GM12878 (cell line): ENCODE measurements around the gene NSDHL. TPM values are rescaled to one million over a fixed set of nuclear protein-coding genes. Genes with fewer than 3 reads are reported as not detected.

Experiments used
- ATAC-seq: fragments of 200-7000 bp; cut with Tn5 transposase; 3 replicates; pipeline ENCODE4 v1.9.1; 2020; ENCODE audit warnings: mild to moderate bottlenecking, moderate library complexity
- BruUV-seq: library from RNA; stranded (reverse); fragments of 400-500 nt; replicated peaks from 2 replicates; lab custom pipeline; 2021; lab: Mats Ljungman, UMichigan
- CTCF ChIA-PET: fragments of 300-600 bp; sonication (Branson Sonifier 250); formaldehyde crosslinking; extraction: SDS; loops from one replicate; lab custom pipeline; 2021; ENCODE audit warnings: inconsistent platforms; lab: Yijun Ruan, JAX
- POLR2A ChIA-PET: fragments of 350-600 bp; formaldehyde crosslinking; extraction: SDS; loops from one replicate; lab custom pipeline; 2021; ENCODE audit warnings: inconsistent platforms; lab: Charles Lee
- RAD21 ChIA-PET: fragments of 300-600 bp; sonication (Branson Sonifier 250); formaldehyde crosslinking; loops from one replicate; lab custom pipeline; 2023; ENCODE audit warnings: antibody characterized with exemption; ENCODE audit not compliant: unreplicated experiment; lab: Charles Lee
- SMC1A ChIA-PET: fragments of 300-600 bp; sonication (Branson Sonifier 250); formaldehyde crosslinking; loops from one replicate; lab custom pipeline; 2023; ENCODE audit not compliant: unreplicated experiment, uncharacterized antibody; lab: Charles Lee
- DNase-seq: peaks from one replicate; pipeline ENCODE4 v3.0.0-alpha.2; 2011; ENCODE audit warnings: low read depth, low spot score
- FAIRE-seq: peaks from 3 replicates; lab custom pipeline; 2011; peaks lifted over from hg19 to GRCh38; lab: Jason Lieb, UNC
- H2AFZ ChIP-seq: 2 replicates; pipeline ENCODE4 v1.6.0; 2011; ENCODE audit warnings: low read depth, low read length, control low read depth; ENCODE audit not compliant: control insufficient read depth
- H3K27ac ChIP-seq: 2 replicates; pipeline ENCODE4 v1.5.1; 2011; ENCODE audit warnings: control low read depth; ENCODE audit not compliant: control insufficient read depth, insufficient read depth
- H3K27me3 ChIP-seq, 2 experiments: replicated peaks in 1 of 2; 2 replicates each; pipeline versions ENCODE4 v1.6.0 to v1.6.1; 2011; ENCODE audit warnings: low read length in 1 of 2; ENCODE audit not compliant: control insufficient read depth in 2 of 2, insufficient read depth in 2 of 2
- H3K36me3 ChIP-seq, 2 experiments: 2 replicates each; pipeline ENCODE4 v1.5.1; 2011; ENCODE audit warnings: low read length in 1 of 2; ENCODE audit not compliant: control insufficient read depth in 2 of 2, insufficient read depth in 2 of 2
- H3K4me1 ChIP-seq: 2 replicates; pipeline ENCODE4 v1.6.1; 2011; ENCODE audit warnings: mild to moderate bottlenecking, low read length, moderate library complexity, mixed read lengths; ENCODE audit not compliant: control insufficient read depth, insufficient read depth
- H3K4me2 ChIP-seq: 2 replicates; pipeline ENCODE4 v1.6.0; 2011; ENCODE audit warnings: control low read depth; ENCODE audit not compliant: control insufficient read depth, insufficient read depth
- H3K4me3 ChIP-seq: fragments of 200-600 bp; sonication (generic); 2 replicates; pipeline ENCODE4 v1.5.1; 2016
- H3K79me2 ChIP-seq: 2 replicates; pipeline ENCODE4 v1.6.0; 2011; ENCODE audit warnings: low read length; ENCODE audit not compliant: control insufficient read depth, insufficient read depth
- H3K9ac ChIP-seq: 2 replicates; pipeline ENCODE4 v1.8.0; 2011; ENCODE audit warnings: low read length, control low read depth, mixed read lengths; ENCODE audit not compliant: control insufficient read depth, insufficient read depth
- H3K9me3 ChIP-seq: replicated peaks from 3 replicates; pipeline ENCODE4 v1.5.1; 2011; ENCODE audit warnings: mild to moderate bottlenecking, low read length; ENCODE audit not compliant: control insufficient read depth, insufficient read depth
- H4K20me1 ChIP-seq: 2 replicates; pipeline ENCODE4 v1.6.0; 2011; ENCODE audit not compliant: control insufficient read depth, insufficient read depth
- CEBPB ChIP-seq, 2 experiments: fragments of 150-350 bp in 1 of 2; IDR thresholded peaks; 2 replicates each; pipeline ENCODE4 v1.6.1; 2012 to 2014; ENCODE audit warnings: low read depth in 2 of 2, low read length in 2 of 2, borderline replicate concordance in 1 of 2, inconsistent platforms in 1 of 2
- EGR1 ChIP-seq, 2 experiments: IDR thresholded peaks; 1 replicate in 1 of 2; 2 replicates in 1 of 2; pipeline ENCODE4 v1.6.1; 2011 to 2012; ENCODE audit warnings: low read depth in 2 of 2, low read length in 2 of 2, borderline replicate concordance in 1 of 2, mild to moderate bottlenecking in 1 of 2, moderate library complexity in 1 of 2
- ESRRA ChIP-seq: IDR thresholded peaks from 2 replicates; pipeline ENCODE4 v1.6.1; 2012; ENCODE audit warnings: mild to moderate bottlenecking, low read length, improper control_type of control experiment
- EZH2 ChIP-seq: IDR thresholded peaks from 2 replicates; pipeline ENCODE4 v1.6.1; 2012; ENCODE audit warnings: low read depth, mild to moderate bottlenecking, control low read depth, inconsistent platforms, low read length, borderline replicate concordance; ENCODE audit not compliant: control insufficient read depth
- IKZF1 ChIP-seq: fragments of 450-650 bp; conservative IDR thresholded peaks from 2 replicates; pipeline ENCODE4 v1.6.1; 2017; ENCODE audit warnings: antibody characterized with exemption, mild to moderate bottlenecking
- IRF4 ChIP-seq: IDR thresholded peaks from 2 replicates; pipeline ENCODE4 v1.6.1; 2011; ENCODE audit warnings: low read depth, low read length
- NFIC ChIP-seq: IDR thresholded peaks from 2 replicates; pipeline ENCODE4 v1.6.1; 2012; ENCODE audit warnings: low read depth, mild to moderate bottlenecking, inconsistent platforms, low read length, moderate library complexity
- NFYA ChIP-seq: IDR thresholded peaks from 2 replicates; pipeline ENCODE4 v1.6.1; 2011; ENCODE audit warnings: low read depth, mild to moderate bottlenecking, low read length, improper control_type of control experiment, borderline replicate concordance
- POLR2A ChIP-seq: IDR thresholded peaks from 2 replicates; pipeline ENCODE4 v1.6.1; 2011; ENCODE audit warnings: low read depth, mild to moderate bottlenecking, low read length
- RCOR1 ChIP-seq: conservative IDR thresholded peaks from 2 replicates; pipeline ENCODE4 v1.6.1; 2012; ENCODE audit warnings: low read depth, low read length, improper control_type of control experiment
- RUNX3 ChIP-seq: IDR thresholded peaks from 2 replicates; pipeline ENCODE4 v1.6.1; 2012; ENCODE audit warnings: low read length, inconsistent platforms
- SMARCA5 ChIP-seq: fragments of 450-650 bp; IDR thresholded peaks from 2 replicates; pipeline ENCODE4 v1.6.1; 2017; ENCODE audit warnings: mild to moderate bottlenecking
- WGBS: methylation state at CpG from one replicate; pipeline ENCODE4 v1.1.6; 2016; ENCODE audit warnings: low lambda C conversion rate; ENCODE audit not compliant: insufficient replicate concordance, insufficient coverage; ENCODE audit errors: missing lambda C conversion rate; 5-methylcytosine and 5-hydroxymethylcytosine counted together
- in situ Hi-C: fragments of 300-500 bp; cut with MboI; formaldehyde crosslinking; loops from 9 replicates; pipeline ENCODE4 v1.14.3; 2018; ENCODE audit warnings: mixed read lengths
- intact Hi-C: fragments of 100-400 bp; cut with micrococcal nuclease; formaldehyde crosslinking; loops from one replicate; pipeline ENCODE4 v1.14.2; 2022; ENCODE audit not compliant: unreplicated experiment
- polyA plus RNA-seq, 11 experiments: library from polyadenylated mRNA; depleted of rRNA in 4 of 11; unstranded in 6 of 11; stranded (reverse) in 5 of 11; fragments of >200 nt; fragmentation: Nextera tagmentation in 4 of 11; fragmentation: Illumina TruSeq in 1 of 11; extraction: Ambion mirVana in 4 of 11; extraction: Trizol in 1 of 11; gene quantifications; 1 replicate in 1 of 11; 2 replicates in 10 of 11; pipeline versions ENCODE4 v1.2.1 to v1.2.3, GENCODE V29; 2011 to 2016; ENCODE audit warnings: inconsistent platforms in 2 of 11, missing spikeins in 2 of 11, low read depth in 1 of 11
- total RNA-seq, 4 experiments: library from RNA; depleted of rRNA in 3 of 4; stranded (reverse); fragments of >200 nt in 3 of 4; fragmentation: Illumina TruSeq in 1 of 4; extraction: Trizol in 1 of 4; gene quantifications; 2 replicates each; pipeline versions ENCODE4 v1.2.1 to v1.2.3, GENCODE V29; 2013 to 2021
- TF ChIP-seq, protein P1 (sequence below): fragments of 450-650 bp; IDR thresholded peaks from 2 replicates; pipeline ENCODE4 v1.6.1; 2016; ENCODE audit warnings: mild to moderate bottlenecking
- TF ChIP-seq, protein P2 (sequence below): IDR thresholded peaks from 2 replicates; pipeline ENCODE4 v1.6.1; 2012; ENCODE audit warnings: low read depth, low read length, improper control_type of control experiment
- TF ChIP-seq, protein P3 (sequence below): fragments of 450-650 bp; IDR thresholded peaks from 2 replicates; pipeline ENCODE4 v1.6.1; 2017; ENCODE audit warnings: mild to moderate bottlenecking
- TF ChIP-seq, protein P4 (sequence below): fragments of 450-650 bp; formaldehyde crosslinking; IDR thresholded peaks from 2 replicates; pipeline ENCODE4 v1.4.0; 2020; ENCODE audit warnings: mild to moderate bottlenecking, moderate library complexity
- TF ChIP-seq, protein P5 (sequence below): IDR thresholded peaks from 2 replicates; pipeline ENCODE4 v1.6.1; 2012; ENCODE audit warnings: low read depth, low read length, improper control_type of control experiment

Gene NSDHL
- total and polyA plus RNA-seq, 10 of the 15 experiments (the other 5 are each of a cell fraction or from before 2014, with no cell fraction given) = 16.9 to 37.1 (median 26.9) TPM

DNA sequence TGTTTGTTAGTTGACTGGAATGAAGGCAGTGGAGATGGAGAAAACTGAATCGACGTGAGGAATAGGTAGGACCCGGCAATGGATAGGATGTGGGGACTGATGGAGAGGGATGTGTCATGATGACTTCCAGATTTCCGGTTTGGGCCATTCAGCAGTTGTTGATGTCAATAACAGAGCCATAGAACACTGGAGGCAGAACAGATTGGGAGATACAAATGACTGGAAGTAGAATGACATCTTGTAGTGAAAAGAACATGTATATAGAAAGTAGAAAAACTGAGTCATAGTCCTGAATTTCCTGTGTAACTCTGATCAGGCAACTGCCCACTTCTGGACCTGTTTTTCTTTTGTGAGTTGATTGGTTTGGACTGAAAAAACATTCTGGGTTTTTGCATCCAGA, 24.8 kb upstream of the NSDHL start:
- no peak overlapping the region for H3K27ac ChIP-seq
- H3K79me2 ChIP-seq = no peaks in the 10 kb centered on the region
- no peaks in the 10 kb centered on the region for H3K36me3 ChIP-seq
- RAD21 ChIA-PET = no interaction called here
- H4K20me1 ChIP-seq = no peaks in the 10 kb centered on the region
- DNase-seq = no peak
- SMC1A ChIA-PET = no interaction called here
- ATAC-seq = no peak
- CTCF ChIA-PET = no interaction called here
- no peaks in the 10 kb centered on the region for H3K27me3 ChIP-seq
- no peak overlapping the region for H3K9ac ChIP-seq
- BruUV-seq = no TSS peak
- H3K9me3 ChIP-seq = no peaks in the 10 kb centered on the region
- FAIRE-seq = no peak
- no peak overlapping the region for H3K4me3 ChIP-seq
- H3K4me2 ChIP-seq = no peak overlapping the region
- in situ Hi-C loops = loop anchor here (25.0 kb wide), 1 partner anchor 169 kb away; the partner anchor contains the start of gene GABRQ
- TF ChIP-seq RCOR1 (no peak), SMARCA5 (no peak), EZH2 (no peak), IKZF1 (no peak), NFIC (no peak), ESRRA (no peak), EGR1 (IDR thresholded peaks at IDR 0.05; ENCODE audit: borderline replicate concordance in 1 of 2, low read depth in 2 of 2, low read length in 2 of 2) (no peak), POLR2A (no peak), RUNX3 (no peak), IRF4 (no peak), CEBPB (IDR thresholded peaks at IDR 0.05; ENCODE audit: borderline replicate concordance in 1 of 2, low read depth in 2 of 2, low read length in 2 of 2) (no peak), NFYA (no peak)
- TF ChIP-seq, protein P1, sequence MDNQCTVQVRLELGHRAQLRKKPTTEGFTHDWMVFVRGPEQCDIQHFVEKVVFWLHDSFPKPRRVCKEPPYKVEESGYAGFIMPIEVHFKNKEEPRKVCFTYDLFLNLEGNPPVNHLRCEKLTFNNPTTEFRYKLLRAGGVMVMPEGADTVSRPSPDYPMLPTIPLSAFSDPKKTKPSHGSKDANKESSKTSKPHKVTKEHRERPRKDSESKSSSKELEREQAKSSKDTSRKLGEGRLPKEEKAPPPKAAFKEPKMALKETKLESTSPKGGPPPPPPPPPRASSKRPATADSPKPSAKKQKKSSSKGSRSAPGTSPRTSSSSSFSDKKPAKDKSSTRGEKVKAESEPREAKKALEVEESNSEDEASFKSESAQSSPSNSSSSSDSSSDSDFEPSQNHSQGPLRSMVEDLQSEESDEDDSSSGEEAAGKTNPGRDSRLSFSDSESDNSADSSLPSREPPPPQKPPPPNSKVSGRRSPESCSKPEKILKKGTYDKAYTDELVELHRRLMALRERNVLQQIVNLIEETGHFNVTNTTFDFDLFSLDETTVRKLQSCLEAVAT = no peak
- TF ChIP-seq, protein P2, sequence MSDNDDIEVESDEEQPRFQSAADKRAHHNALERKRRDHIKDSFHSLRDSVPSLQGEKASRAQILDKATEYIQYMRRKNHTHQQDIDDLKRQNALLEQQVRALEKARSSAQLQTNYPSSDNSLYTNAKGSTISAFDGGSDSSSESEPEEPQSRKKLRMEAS = no peak
- TF ChIP-seq, protein P3, sequence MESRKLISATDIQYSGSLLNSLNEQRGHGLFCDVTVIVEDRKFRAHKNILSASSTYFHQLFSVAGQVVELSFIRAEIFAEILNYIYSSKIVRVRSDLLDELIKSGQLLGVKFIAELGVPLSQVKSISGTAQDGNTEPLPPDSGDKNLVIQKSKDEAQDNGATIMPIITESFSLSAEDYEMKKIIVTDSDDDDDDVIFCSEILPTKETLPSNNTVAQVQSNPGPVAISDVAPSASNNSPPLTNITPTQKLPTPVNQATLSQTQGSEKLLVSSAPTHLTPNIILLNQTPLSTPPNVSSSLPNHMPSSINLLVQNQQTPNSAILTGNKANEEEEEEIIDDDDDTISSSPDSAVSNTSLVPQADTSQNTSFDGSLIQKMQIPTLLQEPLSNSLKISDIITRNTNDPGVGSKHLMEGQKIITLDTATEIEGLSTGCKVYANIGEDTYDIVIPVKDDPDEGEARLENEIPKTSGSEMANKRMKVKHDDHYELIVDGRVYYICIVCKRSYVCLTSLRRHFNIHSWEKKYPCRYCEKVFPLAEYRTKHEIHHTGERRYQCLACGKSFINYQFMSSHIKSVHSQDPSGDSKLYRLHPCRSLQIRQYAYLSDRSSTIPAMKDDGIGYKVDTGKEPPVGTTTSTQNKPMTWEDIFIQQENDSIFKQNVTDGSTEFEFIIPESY = no peak
- TF ChIP-seq, protein P4, sequence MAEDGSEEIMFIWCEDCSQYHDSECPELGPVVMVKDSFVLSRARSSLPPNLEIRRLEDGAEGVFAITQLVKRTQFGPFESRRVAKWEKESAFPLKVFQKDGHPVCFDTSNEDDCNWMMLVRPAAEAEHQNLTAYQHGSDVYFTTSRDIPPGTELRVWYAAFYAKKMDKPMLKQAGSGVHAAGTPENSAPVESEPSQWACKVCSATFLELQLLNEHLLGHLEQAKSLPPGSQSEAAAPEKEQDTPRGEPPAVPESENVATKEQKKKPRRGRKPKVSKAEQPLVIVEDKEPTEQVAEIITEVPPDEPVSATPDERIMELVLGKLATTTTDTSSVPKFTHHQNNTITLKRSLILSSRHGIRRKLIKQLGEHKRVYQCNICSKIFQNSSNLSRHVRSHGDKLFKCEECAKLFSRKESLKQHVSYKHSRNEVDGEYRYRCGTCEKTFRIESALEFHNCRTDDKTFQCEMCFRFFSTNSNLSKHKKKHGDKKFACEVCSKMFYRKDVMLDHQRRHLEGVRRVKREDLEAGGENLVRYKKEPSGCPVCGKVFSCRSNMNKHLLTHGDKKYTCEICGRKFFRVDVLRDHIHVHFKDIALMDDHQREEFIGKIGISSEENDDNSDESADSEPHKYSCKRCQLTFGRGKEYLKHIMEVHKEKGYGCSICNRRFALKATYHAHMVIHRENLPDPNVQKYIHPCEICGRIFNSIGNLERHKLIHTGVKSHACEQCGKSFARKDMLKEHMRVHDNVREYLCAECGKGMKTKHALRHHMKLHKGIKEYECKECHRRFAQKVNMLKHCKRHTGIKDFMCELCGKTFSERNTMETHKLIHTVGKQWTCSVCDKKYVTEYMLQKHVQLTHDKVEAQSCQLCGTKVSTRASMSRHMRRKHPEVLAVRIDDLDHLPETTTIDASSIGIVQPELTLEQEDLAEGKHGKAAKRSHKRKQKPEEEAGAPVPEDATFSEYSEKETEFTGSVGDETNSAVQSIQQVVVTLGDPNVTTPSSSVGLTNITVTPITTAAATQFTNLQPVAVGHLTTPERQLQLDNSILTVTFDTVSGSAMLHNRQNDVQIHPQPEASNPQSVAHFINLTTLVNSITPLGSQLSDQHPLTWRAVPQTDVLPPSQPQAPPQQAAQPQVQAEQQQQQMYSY = no peak
- TF ChIP-seq, protein P5, sequence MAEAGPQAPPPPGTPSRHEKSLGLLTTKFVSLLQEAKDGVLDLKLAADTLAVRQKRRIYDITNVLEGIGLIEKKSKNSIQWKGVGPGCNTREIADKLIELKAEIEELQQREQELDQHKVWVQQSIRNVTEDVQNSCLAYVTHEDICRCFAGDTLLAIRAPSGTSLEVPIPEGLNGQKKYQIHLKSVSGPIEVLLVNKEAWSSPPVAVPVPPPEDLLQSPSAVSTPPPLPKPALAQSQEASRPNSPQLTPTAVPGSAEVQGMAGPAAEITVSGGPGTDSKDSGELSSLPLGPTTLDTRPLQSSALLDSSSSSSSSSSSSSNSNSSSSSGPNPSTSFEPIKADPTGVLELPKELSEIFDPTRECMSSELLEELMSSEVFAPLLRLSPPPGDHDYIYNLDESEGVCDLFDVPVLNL = no peak
- H3K4me1 ChIP-seq = no peaks in the 10 kb centered on the region
- no peak overlapping the region for H2AFZ ChIP-seq
- intact Hi-C loops = no loop called here
- POLR2A ChIA-PET = no interaction called here
- WGBS = 33% methylated on average over 4 of the region's 4 CpGs
